ENCODE data around the gene DNAAF2.
"Not testable (repeated sequence)": the region's sequence is repeated elsewhere in the genome, so short reads cannot be mapped to it uniquely, and the experiment has no call there.

DNA sequence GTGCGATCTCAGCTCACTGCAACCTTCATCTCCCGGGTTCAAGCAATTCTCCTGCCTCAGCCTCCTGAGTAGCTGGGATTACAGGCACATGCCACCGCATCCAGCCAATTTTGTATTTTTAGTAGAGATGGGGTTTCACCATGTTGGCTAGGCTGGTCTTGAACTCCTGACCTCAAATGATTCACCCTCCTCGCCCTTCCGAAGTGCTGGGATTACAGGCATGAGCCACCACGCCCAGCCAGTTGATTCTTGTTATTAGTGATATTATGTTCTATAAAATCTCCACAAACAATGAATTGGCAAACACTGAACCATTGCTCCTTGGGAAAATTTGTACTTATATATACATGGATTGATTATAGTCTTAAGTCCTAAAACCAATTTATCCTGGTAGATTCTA, 22.5 kb upstream of the DNAAF2 start:
- not testable (repeated sequence) for TF ChIP-seq CTCF (IDR thresholded peaks at IDR 0.05; ENCODE audit: low read depth, low read length); POLR2A (IDR thresholded peaks at IDR 0.05; ENCODE audit: extremely low read depth, insufficient read length)
